ENCODE data around the gene LIMD2. TPM values are rescaled to one million over a fixed set of nuclear protein-coding genes. Genes with fewer than 3 reads are reported as not detected.

LIMD2 gene
- total RNA-seq, 2 experiments from 2014 or later: 711 to 727 TPM

DNA sequence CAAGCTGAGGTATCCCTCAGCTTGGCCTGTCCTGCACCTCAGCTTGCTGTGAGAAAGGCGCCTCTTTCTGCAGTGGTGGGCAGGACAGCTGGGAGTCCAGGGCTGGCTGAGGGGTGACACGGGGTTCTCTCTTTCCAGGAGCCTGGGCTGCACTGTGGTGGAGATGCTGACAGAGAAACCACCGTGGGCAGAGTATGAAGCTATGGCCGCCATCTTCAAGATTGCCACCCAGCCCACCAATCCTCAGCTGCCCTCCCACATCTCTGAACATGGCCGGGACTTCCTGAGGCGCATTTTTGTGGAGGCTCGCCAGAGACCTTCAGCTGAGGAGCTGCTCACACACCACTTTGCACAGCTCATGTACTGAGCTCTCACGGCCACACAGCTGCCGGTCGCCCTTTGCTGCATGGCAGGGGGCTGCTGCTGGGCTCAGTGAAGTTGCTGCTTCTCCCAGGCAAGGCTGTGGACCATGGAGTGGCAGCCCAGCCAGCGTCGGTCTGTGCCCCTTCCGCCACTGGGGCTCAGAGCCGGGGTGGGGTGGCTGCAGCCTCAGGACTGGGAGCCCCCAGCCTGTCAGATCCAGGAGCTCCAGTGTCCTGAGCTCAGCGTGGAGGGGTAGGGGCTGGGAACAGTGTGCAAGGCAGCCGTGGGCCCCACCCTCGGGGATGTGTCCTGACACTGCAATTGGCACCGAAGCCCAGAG, 6.4 kb downstream of the LIMD2 start:
- intact Hi-C loops (cut with DNase I, micrococcal nuclease): loop anchor here in 1 of 2 experiments (1.0 kb wide), 1 partner anchor 45 kb away; no protein-coding TSS in a partner anchor
- DNase-seq (peak in 1 of 14 experiments; percentile 13), ATAC-seq (ENCODE audit: poor library complexity) (no peak)
- H3K27me3 ChIP-seq (ENCODE audit: control insufficient read depth in 1 of 2, insufficient read depth in 2 of 2, low read length in 2 of 2): no peaks in the 10 kb centered on the region
- TF ChIP-seq, protein P1, sequence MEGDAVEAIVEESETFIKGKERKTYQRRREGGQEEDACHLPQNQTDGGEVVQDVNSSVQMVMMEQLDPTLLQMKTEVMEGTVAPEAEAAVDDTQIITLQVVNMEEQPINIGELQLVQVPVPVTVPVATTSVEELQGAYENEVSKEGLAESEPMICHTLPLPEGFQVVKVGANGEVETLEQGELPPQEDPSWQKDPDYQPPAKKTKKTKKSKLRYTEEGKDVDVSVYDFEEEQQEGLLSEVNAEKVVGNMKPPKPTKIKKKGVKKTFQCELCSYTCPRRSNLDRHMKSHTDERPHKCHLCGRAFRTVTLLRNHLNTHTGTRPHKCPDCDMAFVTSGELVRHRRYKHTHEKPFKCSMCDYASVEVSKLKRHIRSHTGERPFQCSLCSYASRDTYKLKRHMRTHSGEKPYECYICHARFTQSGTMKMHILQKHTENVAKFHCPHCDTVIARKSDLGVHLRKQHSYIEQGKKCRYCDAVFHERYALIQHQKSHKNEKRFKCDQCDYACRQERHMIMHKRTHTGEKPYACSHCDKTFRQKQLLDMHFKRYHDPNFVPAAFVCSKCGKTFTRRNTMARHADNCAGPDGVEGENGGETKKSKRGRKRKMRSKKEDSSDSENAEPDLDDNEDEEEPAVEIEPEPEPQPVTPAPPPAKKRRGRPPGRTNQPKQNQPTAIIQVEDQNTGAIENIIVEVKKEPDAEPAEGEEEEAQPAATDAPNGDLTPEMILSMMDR (IDR thresholded peaks at IDR 0.05): no peak
- no peaks in the 10 kb centered on the region for H3K9me3 Mint-ChIP-seq
- H3K4me1 ChIP-seq (ENCODE audit: insufficient read depth, low read length): peaks cover 60% of the 10 kb centered on the region
- H3K4me3 ChIP-seq (ENCODE audit: low read length): no peak overlapping the region
- no peak overlapping the region for H3K27ac ChIP-seq (ENCODE audit: low read depth in 1 of 2, low read length in 2 of 2)
- CTCF ChIA-PET: interaction anchor here (1.7 to 10.9 kb wide), 2 partner anchors 18 to 268 kb away, joined by 6 to 169 read pairs; no protein-coding TSS in a partner anchor
- H3K27me3 Mint-ChIP-seq: peaks cover 5% of the 10 kb centered on the region
- H3K4me3 Mint-ChIP-seq: peak overlapping the region; percentile 80
- peaks cover 98% of the 10 kb centered on the region for H3K36me3 Mint-ChIP-seq (ENCODE audit: low read depth)
- H3K36me3 ChIP-seq (ENCODE audit: insufficient read depth, low read length): peaks cover 86% of the 10 kb centered on the region
- POLR2A ChIA-PET: interaction anchor here (0.6 to 13.2 kb wide), 26 partner anchors 8 to 150 kb away, joined by 3 to 844 read pairs (median 8); partner anchors contain the start of genes CCDC47, DDX42, FTSJ3 and MAP3K3
- H3K27ac Mint-ChIP-seq: peak overlapping the region; percentile 100
- no peaks in the 10 kb centered on the region for H3K9me3 ChIP-seq (ENCODE audit: control insufficient read depth in 1 of 2, insufficient read depth in 1 of 2, low read length in 2 of 2)
- peaks cover 58% of the 10 kb centered on the region for H3K4me1 Mint-ChIP-seq (ENCODE audit: low read depth)

DNA sequence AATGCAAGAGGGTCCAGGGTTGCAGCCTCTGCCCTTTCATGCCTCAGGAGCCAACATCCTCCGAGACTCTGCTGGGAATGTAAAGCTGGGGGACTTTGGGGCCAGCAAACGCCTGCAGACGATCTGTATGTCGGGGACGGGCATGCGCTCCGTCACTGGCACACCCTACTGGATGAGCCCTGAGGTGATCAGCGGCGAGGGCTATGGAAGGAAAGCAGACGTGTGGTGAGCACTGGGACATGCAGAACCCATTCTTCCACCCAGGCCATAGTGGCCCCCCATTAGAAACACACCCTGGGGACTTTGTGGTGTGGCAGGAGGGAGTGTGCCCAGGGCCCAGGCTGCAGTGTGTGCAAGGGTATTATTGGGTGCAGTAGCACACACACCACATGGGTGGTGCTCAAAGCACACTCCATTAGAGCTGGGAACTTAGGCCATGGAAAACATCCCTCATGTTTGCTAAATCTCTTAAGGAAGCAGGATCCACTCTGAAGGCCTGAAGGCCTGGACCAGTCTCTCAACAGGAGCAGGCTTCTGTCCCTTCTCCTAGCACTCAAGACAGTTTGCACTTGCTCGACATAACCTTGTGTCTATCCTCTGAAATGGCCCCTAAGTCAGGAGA, 7.6 kb downstream of the LIMD2 start:
- ChIA-PET CTCF (interaction anchor here (0.6 to 10.9 kb wide), 2 partner anchors 19 to 42 kb away, joined by 3 to 169 read pairs; no protein-coding TSS in a partner anchor), POLR2A (interaction anchor here (1.5 to 13.2 kb wide), 6 partner anchors 10 to 143 kb away, joined by 5 to 844 read pairs (median 21); partner anchors contain the start of genes CCDC47, DDX42, FTSJ3 and PSMC5)
- Histone ChIP-seq H3K4me3 (ENCODE audit: low read length) (no peak overlapping the region), H3K36me3 (ENCODE audit: insufficient read depth, low read length) (peaks cover 79% of the 10 kb centered on the region), H3K27me3 (ENCODE audit: control insufficient read depth in 1 of 2, insufficient read depth in 2 of 2, low read length in 2 of 2) (no peaks in the 10 kb centered on the region), H3K4me1 (ENCODE audit: insufficient read depth, low read length) (peaks cover 49% of the 10 kb centered on the region), H3K9me3 (ENCODE audit: control insufficient read depth in 1 of 2, insufficient read depth in 1 of 2, low read length in 2 of 2) (no peaks in the 10 kb centered on the region), H3K27ac (ENCODE audit: low read depth in 1 of 2, low read length in 2 of 2) (no peak overlapping the region)
- DNase-seq (no peak), ATAC-seq (ENCODE audit: poor library complexity) (no peak)
- Mint-ChIP-seq H3K9me3 (no peaks in the 10 kb centered on the region), H3K27ac (peak overlapping the region; percentile 100), H3K4me3 (no peak overlapping the region), H3K27me3 (no peaks in the 10 kb centered on the region), H3K4me1 (ENCODE audit: low read depth) (peaks cover 49% of the 10 kb centered on the region), H3K36me3 (ENCODE audit: low read depth) (peaks cover 93% of the 10 kb centered on the region)
- intact Hi-C loops (cut with DNase I, micrococcal nuclease): no loop called here
- TF ChIP-seq, protein P1 (IDR thresholded peaks at IDR 0.05): no peak

DNA sequence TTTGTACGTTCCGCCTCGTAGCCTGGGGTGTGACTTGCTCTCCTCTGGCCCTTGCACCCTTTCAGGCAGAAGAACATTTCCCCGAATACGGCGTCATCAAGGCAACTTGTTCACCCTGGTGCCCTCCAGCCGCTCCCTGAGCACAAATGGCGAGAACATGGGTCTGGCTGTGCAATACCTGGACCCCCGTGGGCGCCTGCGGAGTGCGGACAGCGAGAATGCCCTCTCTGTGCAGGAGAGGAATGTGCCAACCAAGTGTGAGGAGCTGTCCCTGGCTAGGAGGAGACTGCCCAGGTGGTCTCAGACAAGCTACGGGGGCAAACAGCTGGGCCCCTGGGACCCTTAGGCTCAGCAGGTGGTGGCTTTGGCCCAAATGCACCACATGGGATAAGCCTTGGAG, 10.4 kb downstream of the LIMD2 start:
- Mint-ChIP-seq H3K36me3 (ENCODE audit: low read depth) (peaks cover 86% of the 10 kb centered on the region), H3K4me1 (ENCODE audit: low read depth) (peaks cover 20% of the 10 kb centered on the region), H3K9me3 (no peaks in the 10 kb centered on the region), H3K4me3 (no peak overlapping the region), H3K27me3 (no peaks in the 10 kb centered on the region), H3K27ac (no peak overlapping the region)
- H3K9me3 ChIP-seq (ENCODE audit: control insufficient read depth in 1 of 2, insufficient read depth in 1 of 2, low read length in 2 of 2): no peaks in the 10 kb centered on the region
- H3K27ac ChIP-seq (ENCODE audit: low read depth in 1 of 2, low read length in 2 of 2): no peak overlapping the region
- intact Hi-C loops (cut with DNase I, micrococcal nuclease): no loop called here
- TF ChIP-seq, protein P1 (IDR thresholded peaks at IDR 0.05): no peak
- peaks cover 20% of the 10 kb centered on the region for H3K4me1 ChIP-seq (ENCODE audit: insufficient read depth, low read length)
- ChIA-PET POLR2A (interaction anchor here (1.4 kb wide), 2 partner anchors 13 to 24 kb away, joined by 3 to 4 read pairs; no protein-coding TSS in a partner anchor), CTCF (no interaction called here)
- no peaks in the 10 kb centered on the region for H3K27me3 ChIP-seq (ENCODE audit: control insufficient read depth in 1 of 2, insufficient read depth in 2 of 2, low read length in 2 of 2)
- H3K36me3 ChIP-seq (ENCODE audit: insufficient read depth, low read length): peaks cover 78% of the 10 kb centered on the region
- ATAC-seq (ENCODE audit: poor library complexity): no peak
- H3K4me3 ChIP-seq (ENCODE audit: low read length): no peak overlapping the region
- no peak for DNase-seq
